GM10847 (cell line): ENCODE measurements around the gene CYP3A4.

ENCODE experiments used
- POLR2A ChIP-seq: IDR thresholded peaks from 2 replicates; pipeline ENCODE4 v1.6.1; 2011; ENCODE audit not compliant: insufficient read length; ENCODE audit errors: extremely low read depth

Gene CYP3A4

DNA sequence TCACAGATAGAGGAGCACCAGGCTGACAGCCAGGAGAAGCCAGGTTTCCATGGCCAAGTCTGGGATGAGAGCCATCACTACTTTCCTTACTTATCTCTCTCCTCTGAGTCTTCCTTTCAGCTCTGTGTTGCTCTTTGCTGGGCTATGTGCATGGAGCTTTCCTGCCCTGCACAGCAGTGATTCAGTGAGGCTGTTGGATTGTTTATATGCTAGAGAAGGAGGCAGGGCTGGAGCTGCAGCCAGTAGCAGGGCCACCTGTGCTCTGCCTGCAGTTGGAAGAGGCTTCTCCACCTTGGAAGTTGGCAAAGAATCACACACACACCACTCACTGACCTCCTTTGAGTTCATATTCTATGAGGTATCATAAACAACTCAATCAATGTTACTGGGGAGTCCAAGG, at the start of gene CYP3A4:
Gene CYP3A4, minus strand, starts transcription at position 178 of the 400 bp plus-strand sequence. Its CDS starts 103 bp downstream, at position 75.
- TF ChIP-seq POLR2A = no peak

DNA sequence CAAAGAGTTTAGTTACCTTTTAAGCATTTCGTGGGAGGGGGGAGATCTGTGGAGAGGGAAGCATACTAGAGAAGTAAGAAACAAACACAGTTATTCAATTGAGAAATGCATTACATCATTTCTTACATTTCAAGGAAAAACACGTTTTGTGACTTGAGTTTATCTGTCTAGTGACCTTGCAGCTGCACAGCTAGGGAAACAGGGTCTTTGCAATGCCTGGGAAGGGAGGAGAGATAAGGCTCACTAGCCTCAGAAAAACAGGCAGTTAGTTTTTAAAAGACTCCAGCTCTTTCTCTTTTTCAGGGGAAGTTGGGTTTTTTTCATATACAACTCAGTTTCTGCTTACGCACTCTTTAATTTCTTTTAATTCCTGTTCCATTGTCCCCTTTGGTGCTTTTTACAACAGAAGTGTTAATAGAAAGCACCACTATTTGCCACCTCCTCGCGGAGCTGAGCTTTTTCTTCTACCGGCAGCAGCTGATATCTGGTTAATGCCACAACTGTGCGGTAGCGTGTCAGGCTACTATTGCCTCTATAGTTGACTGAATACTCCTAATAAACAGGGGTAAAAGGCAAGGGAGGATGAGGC, 49.4 kb upstream of the CYP3A4 start:
- no peak for TF ChIP-seq POLR2A

- TF ChIP-seq POLR2A = no peak
Observed at GRCh38 chr7:99831595-99831994, 47.6 kb upstream of the CYP3A4 start.

- no peak for TF ChIP-seq POLR2A
Observed at GRCh38 chr7:99829524-99830160, 45.7 kb upstream of the CYP3A4 start.

DNA sequence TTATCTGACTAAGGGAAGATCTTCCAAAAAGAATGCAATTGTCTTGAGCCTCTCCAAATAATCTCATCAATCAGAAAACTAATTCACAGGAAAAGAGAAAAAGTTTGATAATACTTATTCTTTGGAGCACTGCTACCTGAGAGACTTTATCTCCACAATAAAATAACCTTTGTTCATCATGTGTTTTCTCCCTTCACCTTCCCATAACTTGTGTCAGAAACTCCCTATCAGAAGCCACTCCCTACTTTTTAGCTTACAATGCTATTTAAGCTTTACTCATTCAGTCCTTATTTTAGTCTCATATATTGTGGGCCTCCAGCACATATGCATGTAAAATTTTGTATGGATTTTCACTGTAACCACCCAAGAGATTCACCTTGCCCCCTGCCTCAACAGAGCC, 44.8 kb upstream of the CYP3A4 start:
- TF ChIP-seq POLR2A = no peak

GRCh38 chr7:99827040-99827778, 43.2 kb upstream of the CYP3A4 start:
- no peak for TF ChIP-seq POLR2A

DNA sequence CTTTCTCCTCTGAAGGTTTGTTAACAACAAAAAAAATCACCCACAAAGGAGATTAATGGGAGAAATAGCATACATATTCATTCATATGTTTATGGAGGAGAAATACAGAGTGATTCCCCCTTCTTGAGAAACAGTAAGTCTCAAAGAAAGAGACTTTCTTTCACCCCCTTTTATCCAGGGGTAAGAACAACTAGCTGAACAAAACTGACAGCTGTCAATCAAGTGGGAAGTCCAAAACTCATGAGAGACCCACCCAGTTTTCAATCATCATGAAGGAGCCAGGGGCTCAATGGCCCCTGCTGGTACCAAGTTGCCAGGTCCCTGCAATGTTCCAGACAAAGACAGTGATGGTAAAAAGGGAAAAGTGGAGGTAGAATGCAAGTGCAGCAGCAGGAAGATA, 41.9 kb upstream of the CYP3A4 start:
- no peak for TF ChIP-seq POLR2A

DNA sequence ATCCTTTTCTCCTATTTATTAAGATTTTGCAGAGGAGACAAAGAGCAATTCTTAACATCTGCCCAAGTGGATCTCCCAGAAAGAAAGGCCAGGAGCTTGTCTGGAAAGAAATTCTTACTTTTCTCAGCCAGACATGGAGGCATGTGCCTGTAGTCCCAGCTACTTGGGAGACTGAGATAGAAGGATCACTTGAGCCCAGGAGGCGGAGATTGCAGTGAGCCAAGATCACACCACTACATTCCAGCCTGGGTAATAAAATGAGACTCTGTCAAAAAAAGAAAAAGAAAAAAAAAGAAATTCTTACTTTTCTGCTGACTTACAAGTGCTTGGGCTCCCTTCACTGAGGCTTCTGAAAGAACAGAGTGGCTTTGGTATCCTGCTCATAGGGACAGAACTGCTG, 41.5 kb upstream of the CYP3A4 start:
- no peak for TF ChIP-seq POLR2A

GRCh38 chr7:99824091-99824490, 40.1 kb upstream of the CYP3A4 start:
- TF ChIP-seq POLR2A = no peak

GRCh38 chr7:99822731-99823718, 39.0 kb upstream of the CYP3A4 start:
- TF ChIP-seq POLR2A = no peak

GRCh38 chr7:99820408-99821027, 36.5 kb upstream of the CYP3A4 start:
- no peak for TF ChIP-seq POLR2A

DNA sequence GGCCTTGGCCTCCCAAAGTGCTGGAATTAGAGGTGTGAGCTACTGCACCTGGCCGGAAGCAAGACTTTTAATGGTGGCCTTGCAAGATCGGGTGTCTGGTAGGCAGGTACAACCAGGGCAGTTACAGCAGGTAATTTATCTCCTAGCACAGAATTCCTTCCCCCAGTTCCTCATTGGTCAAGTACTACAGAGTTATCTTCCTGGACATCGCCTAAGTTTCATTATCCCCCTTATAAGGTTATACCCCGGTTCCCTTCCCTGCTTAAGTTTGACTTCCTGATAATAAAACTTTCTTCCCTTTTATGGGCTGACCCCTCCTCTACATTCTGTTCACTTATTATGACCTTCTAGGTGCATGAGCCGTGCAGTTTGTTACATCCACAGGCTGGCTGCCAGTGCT, 24.8 kb upstream of the CYP3A4 start:
- no peak for TF ChIP-seq POLR2A

DNA sequence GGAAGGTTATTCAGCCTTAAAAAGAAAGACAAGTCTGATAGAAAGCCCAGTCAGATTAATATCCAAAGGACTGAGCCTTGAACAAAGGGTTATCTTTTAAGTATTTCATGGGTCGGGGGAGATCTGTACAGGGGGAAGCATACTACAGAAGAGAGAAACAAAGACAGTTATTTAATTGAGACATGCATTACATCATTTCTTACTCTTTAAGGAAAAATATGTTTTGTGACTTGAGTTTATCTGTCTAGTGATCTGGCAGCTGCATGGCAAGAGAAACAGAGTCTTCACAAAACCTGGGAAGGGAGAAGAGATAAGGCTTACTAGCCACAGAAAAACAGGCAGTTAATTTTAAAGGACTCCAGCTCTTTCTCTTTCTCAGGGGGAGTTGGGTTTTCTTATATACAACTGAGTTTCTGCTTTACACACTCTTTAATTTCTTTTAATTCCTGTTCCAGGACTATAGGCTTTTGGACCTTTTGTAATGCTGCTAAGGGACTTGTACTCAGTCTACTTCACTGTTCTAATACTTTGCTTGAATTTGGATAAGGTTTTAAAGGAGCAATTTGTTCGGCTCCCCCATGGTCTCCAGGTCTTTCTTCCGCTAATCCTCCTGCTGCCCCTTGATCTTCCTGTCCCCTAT, 23.0 kb upstream of the CYP3A4 start:
- no peak for TF ChIP-seq POLR2A

DNA sequence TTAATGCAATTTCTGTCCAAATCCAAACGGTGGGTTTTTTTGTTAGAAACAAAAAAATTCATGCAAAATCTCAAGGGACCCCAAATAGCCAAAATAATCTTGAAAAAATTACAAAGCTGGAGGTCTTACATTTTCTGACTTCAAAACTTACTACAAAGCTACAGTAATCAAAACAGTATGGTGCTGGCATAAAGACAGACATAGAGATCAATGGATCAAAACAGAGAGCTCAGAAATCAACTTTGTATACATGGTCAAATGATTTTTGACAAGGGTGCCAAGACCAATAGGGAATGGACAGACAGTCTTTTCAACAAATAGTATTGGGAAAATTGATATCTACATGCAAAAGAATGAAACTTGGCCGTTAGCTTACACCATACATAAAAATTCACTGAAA, 21.7 kb upstream of the CYP3A4 start:
- no peak for TF ChIP-seq POLR2A
